HG02763 (cell line): ENCODE results near the gene MT2A.

Source experiments
- ATAC-seq: cut with Tn5 transposase; IDR thresholded peaks from one replicate; pipeline ENCODE4 v1.9.1; 2021; ENCODE audit warnings: mild to moderate bottlenecking, moderate library complexity; ENCODE audit not compliant: unreplicated experiment

MT2A gene

DNA sequence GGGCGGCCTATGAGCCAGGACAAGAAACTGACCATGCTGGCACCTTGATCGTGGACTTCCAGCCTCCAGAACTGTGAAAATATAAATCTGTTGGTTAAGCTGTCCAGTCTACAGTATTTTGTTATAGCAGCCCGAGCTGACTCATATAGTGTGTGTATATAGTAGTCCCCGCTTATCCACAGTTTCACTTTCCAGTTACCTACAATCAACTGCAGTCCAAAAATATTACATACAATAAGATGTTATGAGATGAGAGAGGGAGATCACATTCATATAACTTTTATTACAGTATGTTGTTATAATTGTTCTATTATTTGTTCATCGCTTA is 14.1 kb upstream of the MT2A start:
- no peak for ATAC-seq

DNA sequence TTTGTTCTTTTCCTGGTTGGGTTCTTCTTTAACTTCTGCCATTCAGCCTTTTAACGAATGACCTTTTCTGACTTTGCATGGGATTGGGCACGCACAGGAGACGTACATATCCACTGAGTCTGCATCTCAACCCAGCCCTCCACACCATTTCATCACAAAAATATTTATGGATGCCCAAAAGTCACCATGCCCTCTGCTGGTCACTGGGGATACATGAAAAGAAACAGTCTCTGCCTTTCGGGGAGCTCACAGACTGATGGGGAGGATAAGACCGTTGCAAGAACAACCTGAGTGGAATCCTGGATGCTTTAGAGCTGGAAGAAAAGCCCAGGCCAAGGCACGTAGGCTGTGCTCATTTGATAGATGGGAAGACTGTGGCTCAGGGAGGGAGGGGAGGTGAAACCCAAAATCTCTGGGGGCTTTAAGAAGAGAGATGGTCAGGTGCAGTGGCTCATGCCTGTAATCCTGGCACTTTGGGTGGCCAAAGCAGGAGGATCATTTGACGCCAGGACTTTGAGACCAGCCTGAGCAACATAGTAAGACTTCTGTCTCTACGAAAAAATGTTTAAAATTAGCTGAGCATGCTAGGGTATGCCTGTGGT is 7.9 kb upstream of the MT2A start:
- no peak for ATAC-seq

DNA sequence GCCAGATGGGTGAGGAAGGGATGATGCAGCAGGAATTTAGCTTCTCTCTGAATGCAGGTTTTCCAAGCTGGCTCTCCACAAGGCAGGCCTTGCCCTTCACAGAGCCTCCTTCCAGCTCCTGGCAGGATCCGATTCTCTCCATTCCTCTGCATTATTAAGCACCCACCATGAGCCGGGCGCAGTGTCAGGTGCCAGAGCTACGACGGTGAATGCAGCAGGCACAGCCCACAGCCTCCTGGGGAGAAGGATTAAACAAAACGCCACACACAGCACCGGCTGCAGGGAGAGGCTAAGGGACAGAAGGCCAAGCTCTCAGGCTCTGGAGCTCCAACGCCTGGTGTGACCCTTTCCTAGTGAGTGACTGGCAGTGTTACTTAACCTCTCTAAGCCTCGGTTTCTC is 7.1 kb upstream of the MT2A start:
- ATAC-seq = no peak

DNA sequence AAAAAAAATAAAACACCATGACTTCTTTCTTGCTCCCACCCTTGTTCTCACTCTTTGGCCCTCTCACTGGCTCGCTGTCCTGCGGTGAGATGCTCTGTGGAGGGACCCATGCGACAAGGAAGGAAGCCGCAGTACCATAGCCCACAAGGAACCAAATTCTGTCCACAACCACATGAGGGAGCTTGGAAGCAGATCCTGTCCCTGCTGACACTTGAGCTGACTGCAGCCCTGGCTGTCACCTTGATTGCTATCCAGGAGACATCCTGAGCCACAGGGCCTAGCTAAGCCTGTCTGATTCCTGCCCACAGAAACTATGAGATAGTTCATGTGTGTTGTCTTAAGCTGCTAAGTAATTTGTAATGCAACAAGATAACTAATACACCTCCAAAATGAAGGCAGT is 4.8 kb upstream of the MT2A start:
- no peak for ATAC-seq

DNA sequence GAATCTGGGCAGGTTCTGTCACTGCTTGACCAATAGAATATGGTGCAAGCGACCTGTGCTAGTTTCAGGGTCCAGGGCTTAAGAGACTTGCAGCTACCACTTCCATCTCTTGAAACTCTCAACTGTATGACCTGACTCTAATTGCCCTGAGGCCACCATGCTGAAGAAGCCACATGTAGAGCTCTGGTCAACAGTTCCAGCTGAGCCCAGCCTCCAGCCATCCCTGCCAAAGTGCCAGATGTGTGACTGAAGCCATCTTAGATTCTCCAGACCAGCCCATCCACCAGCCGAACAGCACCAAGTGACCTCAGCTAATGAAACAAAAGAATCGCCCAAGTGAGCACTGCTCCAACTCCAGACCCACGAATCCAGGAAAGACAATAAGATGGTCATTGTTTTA is 3.4 kb upstream of the MT2A start:
- ATAC-seq = no peak

DNA sequence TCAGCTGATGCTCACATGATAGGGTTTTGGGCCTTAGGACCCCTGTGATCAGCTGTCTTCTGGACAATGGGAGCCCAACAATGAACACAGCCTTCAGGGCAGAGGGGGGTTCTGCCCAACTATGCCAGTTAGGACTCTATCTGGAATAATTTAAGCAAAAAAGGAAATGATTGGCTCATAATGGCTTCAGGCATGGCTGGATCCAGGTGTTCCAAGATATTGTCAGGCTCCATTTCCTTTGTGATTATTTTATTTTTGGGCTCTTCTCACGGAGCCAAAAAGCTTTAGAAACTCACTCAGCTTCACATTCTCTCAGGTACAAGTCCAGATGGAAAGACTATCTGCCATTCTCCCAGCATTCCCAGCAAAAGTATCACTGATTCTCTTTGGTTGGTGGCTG is 2.9 kb upstream of the MT2A start:
- no peak for ATAC-seq

DNA sequence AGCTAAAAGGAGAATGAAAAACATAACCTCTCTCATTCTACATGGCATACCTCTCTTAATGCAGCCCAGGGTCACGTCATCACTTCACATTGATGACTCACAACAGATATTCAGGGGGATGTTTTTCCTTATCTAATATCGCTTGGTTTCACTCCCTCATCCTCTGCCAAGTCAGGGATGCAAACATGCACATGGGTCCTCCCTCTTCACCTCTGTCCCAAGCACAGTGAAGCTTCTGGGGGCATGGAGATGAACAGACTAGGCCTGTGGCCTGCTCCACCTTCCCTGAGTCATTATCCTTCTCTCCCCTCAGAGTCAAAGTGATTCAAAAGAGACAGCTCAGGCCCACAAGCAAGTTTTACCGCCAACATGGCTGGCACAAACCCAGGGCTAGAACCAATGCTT is 2.3 kb upstream of the MT2A start:
- no peak for ATAC-seq

DNA sequence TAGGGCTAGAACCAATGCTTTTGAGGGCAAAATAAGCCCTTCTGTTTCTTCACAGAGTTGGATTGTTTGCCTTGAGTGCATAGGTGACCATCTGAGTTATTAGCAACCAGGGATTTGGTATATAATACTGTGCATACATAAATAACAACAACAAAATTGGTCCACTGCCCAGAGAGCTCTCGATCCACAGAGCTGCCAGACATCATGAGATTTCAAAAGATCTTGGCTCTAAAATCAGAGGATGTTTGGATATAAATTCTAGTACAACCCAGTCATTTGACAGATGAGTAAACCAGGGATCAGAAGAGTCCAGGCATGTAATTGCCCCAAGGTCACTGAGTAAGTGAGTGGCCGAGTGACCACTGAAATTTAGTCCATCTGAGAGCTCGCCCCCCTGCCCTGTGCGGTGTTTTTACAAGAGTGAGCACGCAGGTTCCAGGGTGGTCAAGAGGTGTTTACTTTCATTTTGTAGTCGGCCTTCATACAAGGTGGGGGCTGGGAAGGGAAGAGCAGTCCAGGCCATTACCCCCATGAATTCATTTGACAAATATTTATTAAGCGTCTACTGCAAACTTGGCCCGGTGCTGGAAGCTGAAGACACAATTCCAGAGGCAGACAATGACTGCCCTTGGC is 1.8 kb upstream of the MT2A start:
- no peak for ATAC-seq

DNA sequence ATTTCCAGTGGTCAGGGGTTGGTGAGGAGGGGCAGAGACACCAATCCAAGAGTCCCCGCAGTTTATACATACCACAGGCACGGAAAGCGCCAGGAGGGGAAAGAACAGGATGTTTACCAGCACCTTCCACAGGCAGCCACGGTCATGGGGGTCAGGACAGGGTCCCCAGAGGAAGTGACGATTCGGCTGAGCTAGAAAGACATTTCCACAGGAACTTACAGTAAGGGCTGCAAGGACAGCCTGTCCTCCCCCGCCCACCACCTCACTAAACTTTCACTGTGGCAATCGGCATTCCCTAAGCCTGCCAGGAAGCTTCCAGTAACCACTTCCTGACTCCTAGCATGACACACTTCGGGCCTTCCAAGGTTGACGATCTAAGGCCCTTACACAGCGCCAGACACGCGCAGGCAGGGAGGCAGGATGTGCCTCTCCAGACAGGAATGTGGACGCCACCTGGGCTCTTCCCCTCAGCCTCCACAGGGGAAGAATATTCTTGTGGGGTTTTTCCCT is 1.2 kb upstream of the MT2A start:
- ATAC-seq = no peak

DNA sequence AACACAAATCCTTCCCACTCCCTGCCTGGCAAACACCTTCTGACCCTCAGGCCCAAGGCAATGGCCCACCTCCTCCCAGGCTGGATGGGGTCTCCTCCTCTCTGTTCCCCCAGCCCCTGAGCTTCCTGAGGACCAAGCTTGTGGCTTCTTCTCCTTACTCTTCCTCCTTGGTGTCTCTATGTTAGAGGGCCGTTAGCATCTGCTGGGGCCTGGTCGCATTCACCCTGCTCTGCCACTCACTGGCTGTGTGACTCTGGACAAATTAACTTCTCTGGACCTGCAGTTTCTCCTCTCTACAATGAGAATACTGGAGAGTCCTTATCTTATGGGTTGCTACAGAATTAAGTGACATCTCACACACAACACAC is 725 bp upstream of the MT2A start:
- ATAC-seq = no peak

DNA sequence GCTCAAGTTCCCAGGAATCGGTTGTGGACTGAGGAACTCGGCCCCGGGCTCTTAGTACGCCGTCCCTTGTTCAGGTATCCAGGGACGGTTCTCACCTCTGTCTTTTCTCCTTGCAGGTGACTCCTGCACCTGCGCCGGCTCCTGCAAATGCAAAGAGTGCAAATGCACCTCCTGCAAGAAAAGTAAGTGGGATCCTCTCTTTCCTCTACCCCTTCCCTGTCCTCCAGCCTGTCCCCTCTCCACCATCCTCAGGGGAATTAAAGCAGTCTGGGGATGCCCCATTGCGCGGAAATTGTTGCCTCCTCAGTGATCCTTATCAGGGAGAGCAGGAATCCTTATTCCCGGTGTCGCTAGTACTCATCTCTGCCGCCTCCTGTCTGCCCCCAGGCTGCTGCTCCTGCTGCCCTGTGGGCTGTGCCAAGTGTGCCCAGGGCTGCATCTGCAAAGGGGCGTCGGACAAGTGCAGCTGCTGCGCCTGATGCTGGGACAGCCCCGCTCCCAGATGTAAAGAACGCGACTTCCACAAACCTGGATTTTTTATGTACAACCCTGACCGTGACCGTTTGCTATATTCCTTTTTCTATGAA is 585 bp downstream of the MT2A start:
- no peak for ATAC-seq

DNA sequence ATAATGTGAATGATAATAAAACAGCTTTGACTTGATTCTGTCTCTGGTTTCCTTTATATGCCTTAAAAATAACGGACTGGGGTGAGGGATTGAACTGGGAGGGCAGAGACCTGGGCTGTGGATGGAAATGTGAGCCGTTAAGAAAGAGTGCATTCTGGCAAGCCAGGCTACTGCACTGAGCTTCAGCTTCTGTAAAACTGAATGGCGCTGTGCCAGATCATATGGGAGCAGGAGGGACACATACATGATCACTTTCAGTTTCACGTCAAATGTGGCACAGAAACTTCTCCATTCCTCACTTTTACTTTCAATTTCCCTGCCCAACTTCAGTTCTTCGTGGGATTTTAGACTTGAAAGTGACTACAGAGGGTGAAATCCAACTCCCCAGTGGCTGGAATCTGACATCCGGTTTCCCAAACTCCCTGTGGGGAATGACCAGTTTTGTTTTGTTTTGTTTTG is 1.1 kb downstream of the MT2A start:
- ATAC-seq = no peak

DNA sequence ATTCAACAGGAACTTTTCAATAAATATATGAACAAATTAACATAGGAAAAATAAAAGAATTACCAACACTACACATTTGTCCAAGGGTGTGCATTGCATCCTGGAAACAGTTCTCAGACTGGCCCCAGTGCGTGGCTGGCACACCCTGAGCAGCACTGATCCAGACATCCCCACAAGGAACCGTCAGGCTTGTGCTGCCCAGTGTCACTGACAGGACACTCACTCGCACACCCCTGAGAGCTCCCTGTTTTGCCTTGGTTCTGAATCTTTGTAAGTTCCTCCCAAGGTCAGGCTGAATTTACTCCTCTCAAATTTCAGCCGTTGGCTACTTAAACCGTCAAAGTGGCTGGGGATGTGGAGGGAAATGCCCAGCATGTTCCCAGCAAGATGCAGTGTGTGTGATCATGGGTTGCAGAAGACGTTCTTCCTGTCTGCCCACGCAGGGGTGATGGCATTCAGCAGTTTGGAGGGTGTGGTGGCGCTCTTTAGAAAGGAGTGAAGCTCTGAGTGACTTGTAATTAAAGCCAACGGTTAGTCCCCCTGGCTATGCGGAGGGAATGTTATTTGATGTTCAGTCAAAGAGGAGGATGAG is 1.7 kb downstream of the MT2A start:
- ATAC-seq = peak; percentile 32

DNA sequence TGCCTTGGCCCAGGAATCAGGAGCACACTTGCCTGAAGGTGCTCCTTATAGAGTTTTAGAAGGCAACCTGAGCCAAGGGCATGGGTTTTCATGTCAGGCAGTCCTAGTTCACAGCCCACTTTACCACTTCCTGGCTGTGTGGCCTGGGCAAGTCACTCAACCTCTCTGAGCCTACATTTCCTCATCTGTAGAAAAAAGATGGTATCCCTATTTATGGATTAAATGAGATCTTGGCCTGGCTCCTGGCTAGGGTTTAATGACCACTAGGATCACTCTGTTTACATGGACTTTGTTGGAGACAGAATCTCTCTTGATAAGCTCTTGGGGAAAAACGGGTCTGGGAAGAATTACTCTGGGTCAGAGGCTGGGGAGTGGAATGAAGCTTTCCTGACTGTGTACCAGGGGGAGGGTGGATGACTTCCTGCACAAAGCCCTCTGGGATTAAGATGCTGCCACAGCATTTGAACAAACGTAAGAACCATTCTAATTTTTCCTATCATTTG is 2.3 kb downstream of the MT2A start:
- ATAC-seq = no peak

DNA sequence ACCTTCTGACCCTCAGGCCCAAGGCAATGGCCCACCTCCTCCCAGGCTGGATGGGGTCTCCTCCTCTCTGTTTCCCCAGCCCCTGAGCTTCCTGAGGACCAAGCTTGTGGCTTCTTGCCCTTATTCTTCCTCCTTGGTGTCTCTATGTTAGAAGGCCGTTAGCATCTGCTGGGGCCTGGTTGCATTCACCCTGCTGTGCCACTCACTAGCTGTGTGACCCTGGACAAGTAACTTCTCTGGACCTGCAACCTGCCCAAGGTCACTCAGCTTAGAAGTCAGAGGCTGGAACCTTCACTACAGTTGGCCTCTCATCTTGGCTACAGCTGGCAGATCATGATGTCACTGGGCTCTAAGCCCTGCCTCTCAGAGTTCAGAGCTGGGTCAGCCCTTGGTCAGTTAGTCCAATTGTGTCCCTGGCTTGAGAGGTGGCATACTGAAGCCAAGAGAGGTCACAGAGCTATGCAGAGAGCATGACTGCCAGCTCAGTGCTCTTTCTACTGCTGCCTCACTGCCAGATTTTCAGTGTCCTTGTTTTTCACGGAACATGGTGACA is 3.0 kb downstream of the MT2A start:
- ATAC-seq = no peak

DNA sequence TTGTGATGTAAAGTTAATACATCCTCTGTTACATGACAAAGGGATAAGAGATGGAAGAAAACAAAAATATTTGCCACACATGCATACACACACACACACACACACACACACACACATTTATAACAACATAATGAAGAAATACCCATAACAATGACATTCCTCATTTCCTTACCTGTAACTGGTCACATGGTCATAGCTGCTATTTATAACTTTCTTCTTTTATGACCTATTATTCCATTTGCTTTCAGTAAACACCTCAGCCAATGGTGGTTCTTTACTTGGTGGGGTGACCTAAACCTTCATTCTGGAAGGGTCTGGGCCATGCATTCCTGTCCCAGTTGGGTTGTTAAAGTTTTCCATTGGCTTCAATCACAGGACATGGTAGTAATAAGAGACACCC is 5.3 kb downstream of the MT2A start:
- no peak for ATAC-seq

DNA sequence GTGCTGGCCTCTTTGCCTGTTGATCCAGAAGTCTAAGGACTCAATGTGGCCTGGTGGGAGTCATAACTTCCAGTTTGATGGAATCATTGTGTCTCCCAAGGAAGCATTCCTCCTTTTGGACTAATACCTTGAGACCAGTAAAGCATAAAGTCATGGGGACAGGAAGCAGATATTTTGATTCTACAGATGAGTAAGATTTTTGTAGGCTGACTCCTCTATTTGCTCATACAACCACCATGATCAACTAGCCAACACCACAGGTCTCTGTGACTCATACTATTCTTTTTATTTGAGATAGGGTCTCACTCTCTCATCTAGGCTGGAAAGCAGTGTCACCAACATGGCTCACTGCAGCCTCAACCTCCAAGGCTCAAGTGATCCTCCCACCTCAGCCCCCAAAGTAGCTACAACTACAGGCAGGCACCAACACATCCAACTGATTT is 6.2 kb downstream of the MT2A start:
- ATAC-seq = no peak

DNA sequence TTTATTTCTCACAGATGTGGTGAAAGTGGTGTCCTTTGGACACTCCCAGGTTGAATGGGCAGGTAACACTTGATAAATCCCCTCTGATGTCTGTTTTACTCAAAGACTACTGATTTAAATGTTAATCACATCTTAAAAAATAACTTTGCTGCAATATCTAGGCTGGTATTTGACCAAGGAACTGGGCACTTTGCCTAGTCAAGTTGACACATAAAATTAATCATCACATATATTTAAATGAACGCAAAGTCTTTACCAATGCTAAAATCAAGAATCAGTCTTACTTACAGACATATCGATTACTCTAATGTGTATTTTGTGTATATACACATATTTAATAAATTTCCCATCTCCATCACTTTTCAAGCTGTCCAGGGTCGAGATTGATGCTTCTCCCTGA is 7.0 kb downstream of the MT2A start:
- no peak for ATAC-seq

DNA sequence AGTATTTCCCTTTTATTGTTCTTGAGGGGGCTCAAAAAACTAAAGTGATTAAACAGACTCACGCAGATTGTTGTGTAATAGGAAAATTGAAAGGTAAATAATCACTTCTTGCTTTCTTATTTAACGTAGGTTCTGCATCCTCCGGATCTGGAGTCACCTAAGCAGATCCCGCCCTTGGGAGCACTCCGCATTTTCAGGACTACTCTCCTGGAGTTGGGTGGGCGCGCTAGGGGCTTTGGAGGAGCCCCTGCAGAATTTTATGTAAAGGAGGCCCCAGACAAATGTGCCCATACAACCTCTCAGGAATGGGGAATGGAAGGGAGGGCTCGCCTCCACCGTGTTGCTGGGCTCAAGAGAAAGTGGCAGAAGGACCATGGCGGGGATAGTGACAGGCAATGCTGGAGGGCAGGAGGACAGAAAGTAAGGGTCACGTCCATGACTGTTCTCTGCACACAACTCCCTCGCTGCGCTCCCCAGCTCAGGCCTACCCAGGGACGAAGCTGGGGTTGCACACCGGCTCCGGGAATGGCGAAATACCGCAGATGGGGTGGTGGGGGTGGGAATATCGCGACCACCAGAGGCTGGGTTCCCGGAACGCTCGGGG is 8.3 kb downstream of the MT2A start:
- no peak for ATAC-seq

DNA sequence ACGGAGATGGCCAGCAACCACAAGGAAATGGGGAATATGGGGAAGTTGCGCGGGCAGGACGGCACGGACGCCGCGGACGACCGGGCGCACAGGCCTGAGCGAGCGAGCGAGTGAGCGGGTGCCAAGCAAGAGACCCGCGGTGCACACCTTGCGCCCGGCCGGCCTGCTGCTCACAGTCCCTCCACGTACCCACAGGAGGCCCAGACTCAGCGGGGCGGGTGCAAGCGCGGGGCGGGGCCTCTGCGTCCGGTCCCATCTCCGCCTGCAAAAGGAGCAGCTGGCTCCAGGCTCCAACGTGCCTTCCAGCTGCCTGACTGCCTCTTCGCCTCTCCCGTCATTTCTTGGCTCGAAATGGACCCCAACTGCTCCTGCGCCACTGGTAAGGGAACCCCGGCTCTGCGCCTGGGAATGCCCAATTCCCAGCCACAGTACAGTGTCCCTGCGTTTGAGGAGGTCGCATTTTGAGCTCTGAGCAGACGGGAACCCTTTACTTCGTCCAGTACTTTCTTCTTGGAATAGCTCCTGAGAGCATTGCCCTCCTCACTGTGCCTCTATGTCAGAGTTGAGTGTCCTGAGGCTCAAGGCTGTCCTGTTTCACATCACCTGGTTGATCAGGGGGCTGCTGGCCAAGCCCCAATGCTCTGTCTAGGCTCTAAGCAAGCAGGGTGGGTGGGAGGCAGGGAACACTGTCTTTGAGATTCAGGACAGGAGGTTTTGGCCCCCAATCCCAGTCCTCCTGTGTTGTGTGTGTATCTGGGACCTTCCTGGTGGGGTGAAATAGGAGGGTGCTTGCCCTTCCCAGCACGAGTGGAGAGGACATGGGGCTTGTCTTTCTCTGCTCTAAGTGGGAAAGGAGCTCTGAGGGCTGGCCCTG is 9.1 kb downstream of the MT2A start:
- no peak for ATAC-seq
